Measurements from ENCODE around the gene TMEM245.

- no peak for TF ChIP-seq JUN (IDR thresholded peaks at IDR 0.05)
- TF ChIP-seq CTCF (IDR thresholded peaks at IDR 0.05): no peak
- TF ChIP-seq MAFK (IDR thresholded peaks at IDR 0.05; ENCODE audit: partially characterized antibody): no peak
- TF ChIP-seq POLR2A (IDR thresholded peaks at IDR 0.05; ENCODE audit: low read length): no peak
- no peak for TF ChIP-seq USF2 (IDR thresholded peaks at IDR 0.05)
- no peak for TF ChIP-seq ESRRA (IDR thresholded peaks at IDR 0.05; ENCODE audit: borderline replicate concordance, low read length)
- TF ChIP-seq KDM1A (IDR thresholded peaks at IDR 0.05; ENCODE audit: low read depth): no peak
- TF ChIP-seq CHD4 (IDR thresholded peaks at IDR 0.05; ENCODE audit: borderline replicate concordance): no peak
- TF ChIP-seq RCOR1 (IDR thresholded peaks at IDR 0.05; ENCODE audit: low read depth, low read length): no peak
Observed at GRCh38 chr9:108996643-108997042, 123.1 kb downstream of the TMEM245 start.
